ENCODE results near the gene SLC12A2. TPM values are rescaled to one million over a fixed set of nuclear protein-coding genes. Genes with fewer than 3 reads are reported as not detected.

Gene SLC12A2
- total and polyA plus RNA-seq, 9 of the 15 experiments (the other 6 are each of a cell fraction or from before 2014, with no cell fraction given), result 5.1 to 20.3 (median 12.6) TPM

GRCh38 chr5:128052780-128053179 lies 30.8 kb upstream of the SLC12A2 start:
- in situ Hi-C loops (cut with MboI) (no loop called here), intact Hi-C loops (cut with micrococcal nuclease) (no loop called here)
- Histone ChIP-seq H3K9me3 (replicated peaks; ENCODE audit: control insufficient read depth, insufficient read depth, low read depth, low read length) (no peaks in the 10 kb centered on the region), H3K36me3 (ENCODE audit: control insufficient read depth, insufficient read depth, low read length) (no peaks in the 10 kb centered on the region), H2AFZ (ENCODE audit: low read depth, low read length) (no peak overlapping the region), H3K9ac (ENCODE audit: insufficient read depth in 1 of 2, low read depth in 2 of 2, low read length in 2 of 2) (no peak overlapping the region), H3K27ac (ENCODE audit: extremely low read depth, low read depth, low read length) (no peak overlapping the region), H3K4me3 (no peak overlapping the region), H3K4me1 (replicated peaks in 1 of 2; ENCODE audit: control insufficient read depth in 2 of 2, insufficient read depth in 2 of 2, low read length in 2 of 2) (no peaks in the 10 kb centered on the region), H3K79me2 (ENCODE audit: control insufficient read depth, insufficient read depth, low read length) (no peaks in the 10 kb centered on the region), H3K27me3 (ENCODE audit: control insufficient read depth in 2 of 2, insufficient read depth in 2 of 2, low read length in 2 of 2) (no peaks in the 10 kb centered on the region), H4K20me1 (replicated peaks; ENCODE audit: control insufficient read depth, insufficient read depth, low read length) (no peaks in the 10 kb centered on the region), H3K4me2 (ENCODE audit: insufficient read depth, low read length) (no peak overlapping the region), H3K9me1 (ENCODE audit: control insufficient read depth, insufficient read depth, low read length) (no peaks in the 10 kb centered on the region)
- CTCF ChIA-PET (ENCODE audit: low intra/inter-chr PET ratio), result no interaction called here
- POLR2A ChIA-PET, result no interaction called here
- peak; percentile 15 for FAIRE-seq
- TF ChIP-seq CBX2 (IDR thresholded peaks at IDR 0.05; ENCODE audit: insufficient read depth, low read length, poor library complexity, severe bottlenecking), result no peak
- no peak for TF ChIP-seq NFE2 (IDR thresholded peaks at IDR 0.05; ENCODE audit: low read depth)
- no peak for TF ChIP-seq ZNF277 (CRISPR knock-in tag; IDR thresholded peaks at IDR 0.05; ENCODE audit: borderline replicate concordance)
- TF ChIP-seq KAT8 (IDR thresholded peaks at IDR 0.05; ENCODE audit: low read depth), result no peak
- TF ChIP-seq GTF2E2 (tag; IDR thresholded peaks at IDR 0.05), result no peak
- no peak for TF ChIP-seq U2AF2 (optimal IDR thresholded peaks at IDR 0.05; ENCODE audit: low read depth, low read length)
- no peak for TF ChIP-seq ZNF79 (CRISPR knock-in tag; IDR thresholded peaks at IDR 0.05; ENCODE audit: low read depth)
- no peak for TF ChIP-seq LARP7 (IDR thresholded peaks at IDR 0.05)
- TF ChIP-seq CGGBP1 (CRISPR knock-in tag; IDR thresholded peaks at IDR 0.05), result no peak
- TF ChIP-seq YY1 (IDR thresholded peaks at IDR 0.05; ENCODE audit: borderline replicate concordance in 1 of 3, control insufficient read depth in 1 of 3, extremely low read depth in 1 of 3, insufficient read depth in 3 of 3, insufficient read length in 1 of 3, insufficient replicate concordance in 2 of 3, low read depth in 1 of 3, low read length in 2 of 3), result no peak
- no peak for DNase-seq (ENCODE audit: extremely low read depth in 1 of 4, low spot score in 3 of 4)
- no peak for ATAC-seq
- BruUV-seq (replicated peaks), result no TSS peak
